Testis (tissue), 3 donors: Measurements from ENCODE around the gene LYAR. TPM values are rescaled to one million over a fixed set of nuclear protein-coding genes. Genes with fewer than 3 reads are reported as not detected.

Experiments used
- DNase-seq: peaks from one replicate; pipeline ENCODE4 v3.0.0-alpha.2; 2019
- H3K27ac ChIP-seq, 2 donors: fragments of 200-600 bp; sonication (generic); one replicate each; pipeline ENCODE4 v1.5.1; 2019
- H3K27me3 ChIP-seq: fragments of 200-600 bp; sonication (generic); one replicate; pipeline ENCODE4 v1.5.1; 2019
- H3K36me3 ChIP-seq: fragments of 200-600 bp; sonication (generic); one replicate; pipeline ENCODE4 v1.5.1; 2017; ENCODE audit warnings: low read depth; ENCODE audit errors: missing control alignments
- H3K4me1 ChIP-seq: fragments of 200-600 bp; sonication (generic); one replicate; pipeline ENCODE4 v1.5.1; 2019
- H3K4me3 ChIP-seq, 2 donors: fragments of 200-600 bp; sonication (generic); one replicate each; pipeline ENCODE4 v1.5.1; 2017 to 2019
- H3K9me3 ChIP-seq: fragments of 200-600 bp; sonication (generic); one replicate; pipeline ENCODE4 v1.5.1; 2017
- CTCF ChIP-seq, 3 experiments: fragments of 450-650 bp in 2 of 3; fragments of 200-600 bp in 1 of 3; sonication (generic) in 1 of 3; IDR thresholded peaks; one replicate each; pipeline ENCODE4 v1.5.1; 2016 to 2019; ENCODE audit warnings: antibody characterized with exemption in 3 of 3, mild to moderate bottlenecking in 2 of 3, moderate library complexity in 1 of 3
- POLR2A ChIP-seq: fragments of 450-650 bp; IDR thresholded peaks from one replicate; pipeline ENCODE4 v1.6.1; 2017; ENCODE audit warnings: antibody characterized with exemption, mild to moderate bottlenecking, moderate library complexity
- WGBS, 2 donors: methylation state at CpG; one replicate each; pipeline ENCODE4 v1.1.5; 2018; 5-methylcytosine and 5-hydroxymethylcytosine counted together
- intact Hi-C: fragments of 100-400 bp; cut with DNase I; formaldehyde crosslinking; loops from one replicate; pipeline ENCODE4 v1.15.1; 2023; ENCODE audit warnings: low total_unique reads
- polyA plus RNA-seq: library from polyadenylated mRNA; stranded (reverse); fragments of 350-450 nt; fragmentation: Illumina TruSeq; extraction: RNeasy Lipid Tissue Mini Kit (QIAGEN cat#74804); gene quantifications from one replicate; pipeline ENCODE4 v1.2.3, GENCODE V29; 2014; ENCODE audit warnings: low read depth, low replicate concordance; ENCODE audit not compliant: insufficient read depth
- total RNA-seq, 2 donors: library from RNA; depleted of rRNA; stranded (reverse); fragments of >200 nt; gene quantifications; one replicate each; pipeline ENCODE4 v1.2.3, GENCODE V29; 2016

Gene LYAR
- total and polyA plus RNA-seq, 3 donors from 2014 or later, result 53.8 to 132 (median 63.2) TPM

GRCh38 chr4:4270529-4270928, 19.4 kb downstream of the LYAR start:
- Histone ChIP-seq H3K27me3 (no peaks in the 10 kb centered on the region), H3K27ac (no peak overlapping the region), H3K4me3 (no peak overlapping the region), H3K4me1 (no peaks in the 10 kb centered on the region), H3K36me3 (no peaks in the 10 kb centered on the region), H3K9me3 (no peaks in the 10 kb centered on the region)
- 68 to 70% methylated on average over 4 of the region's 4 CpGs for WGBS, 2 donors
- intact Hi-C loops, result no loop called here
- TF ChIP-seq POLR2A (no peak), CTCF (IDR thresholded peaks at IDR 0.05) (no peak)
- DNase-seq, result no peak

GRCh38 chr4:4269856-4270255, 20.1 kb downstream of the LYAR start:
- no peaks in the 10 kb centered on the region for H3K4me1 ChIP-seq
- intact Hi-C loops, result no loop called here
- H3K9me3 ChIP-seq, result no peaks in the 10 kb centered on the region
- DNase-seq, result no peak
- H3K27ac ChIP-seq, result no peak overlapping the region
- no peaks in the 10 kb centered on the region for H3K36me3 ChIP-seq
- H3K4me3 ChIP-seq, result no peak overlapping the region
- TF ChIP-seq CTCF (IDR thresholded peaks at IDR 0.05) (no peak), POLR2A (no peak)
- WGBS, 2 donors, result 85 to 87% methylated on average over 4 of the region's 4 CpGs
- no peaks in the 10 kb centered on the region for H3K27me3 ChIP-seq

- no peak overlapping the region for H3K27ac ChIP-seq
- no peak for DNase-seq
These were observed 20.6 kb downstream of the LYAR start for GRCh38 chr4:4269331-4269731.

GRCh38 chr4:4268776-4269175, 21.2 kb downstream of the LYAR start:
- TF ChIP-seq POLR2A, result no peak
- intact Hi-C loops, result no loop called here
- no peaks in the 10 kb centered on the region for H3K36me3 ChIP-seq
- H3K27ac ChIP-seq, result no peak overlapping the region
- no peaks in the 10 kb centered on the region for H3K9me3 ChIP-seq
- no peak for DNase-seq
- no peak overlapping the region for H3K4me3 ChIP-seq
- H3K27me3 ChIP-seq, result no peaks in the 10 kb centered on the region
- 77 to 100% methylated on average over 1 of the region's 1 CpG for WGBS, 2 donors
- H3K4me1 ChIP-seq, result no peaks in the 10 kb centered on the region

More at GRCh38 chr4:4269331-4269731, 20.6 kb downstream of the LYAR start:
- Histone ChIP-seq H3K4me1 (no peaks in the 10 kb centered on the region), H3K27me3 (no peaks in the 10 kb centered on the region), H3K4me3 (no peak overlapping the region), H3K36me3 (no peaks in the 10 kb centered on the region), H3K9me3 (no peaks in the 10 kb centered on the region)
- TF ChIP-seq CTCF (IDR thresholded peaks at IDR 0.05), result no peak
- no peak for TF ChIP-seq POLR2A
- WGBS, 2 donors, result 88 to 91% methylated on average over 11 of the region's 11 CpGs
- intact Hi-C loops, result no loop called here

- no peaks in the 10 kb centered on the region for H3K9me3 ChIP-seq
- intact Hi-C loops, result no loop called here
- H3K4me3 ChIP-seq, result no peak overlapping the region
- 89 to 93% methylated on average over 5 of the region's 5 CpGs for WGBS, 2 donors
- DNase-seq, result no peak
- H3K36me3 ChIP-seq, result no peaks in the 10 kb centered on the region
- no peaks in the 10 kb centered on the region for H3K4me1 ChIP-seq
- no peaks in the 10 kb centered on the region for H3K27me3 ChIP-seq
- H3K27ac ChIP-seq, result no peak overlapping the region
- TF ChIP-seq CTCF (IDR thresholded peaks at IDR 0.05) (no peak), POLR2A (no peak)
These were observed 22.0 kb downstream of the LYAR start for GRCh38 chr4:4267981-4268380.
